Pancreas (tissue), 10 donors: ENCODE data around the gene MTARC2. TPM values are rescaled to one million over a fixed set of nuclear protein-coding genes. Genes with fewer than 3 reads are reported as not detected.

Experiments used
- ATAC-seq, 4 donors: fragments of 200-7000 bp; cut with Tn5 transposase; one replicate each; pipeline versions ENCODE4 v1.8.0 to v1.9.1; 2020; ENCODE audit warnings: mild to moderate bottlenecking in 4 of 4, moderate library complexity in 4 of 4
- DNase-seq, 6 donors: peaks; one replicate each; pipeline ENCODE4 v3.0.0-alpha.2; 2020
- FAIRE-seq: peaks from 2 replicates; lab custom pipeline; 2012; peaks lifted over from hg19 to GRCh38; lab: Jason Lieb, UNC
- H3K27ac ChIP-seq, 4 donors: fragments of 200-600 bp; sonication (generic); 1 replicate in 3 of 4; 2 replicates in 1 of 4; pipeline versions ENCODE4 v1.5.0 to v1.8.0; 2020
- H3K27me3 ChIP-seq, 4 donors: fragments of 200-600 bp; one replicate each; pipeline ENCODE4 v1.8.0; 2021
- H3K36me3 ChIP-seq, 3 donors: fragments of 200-600 bp; sonication (generic) in 1 of 3; one replicate each; pipeline versions ENCODE4 v1.5.0 to v1.8.0; 2020 to 2021
- H3K4me1 ChIP-seq, 3 donors: fragments of 200-600 bp; one replicate each; pipeline ENCODE4 v1.8.0; 2021
- H3K4me3 ChIP-seq, 4 donors: fragments of 200-600 bp; sonication (generic) in 2 of 4; one replicate each; pipeline versions ENCODE4 v1.5.0 to v1.8.0; 2020 to 2021
- H3K9me3 ChIP-seq, 4 donors: fragments of 200-600 bp; one replicate each; pipeline ENCODE4 v1.8.0; 2021
- WGBS, 2 donors: extraction: QIAGEN DNeasy Blood & Tissue Kit; methylation state at CpG; one replicate each; pipeline ENCODE4 v1.1.7; 2013; 5-methylcytosine and 5-hydroxymethylcytosine counted together
- intact Hi-C, 3 donors: fragments of 100-400 bp; cut with DNase I; formaldehyde crosslinking; loops; one replicate each; pipeline versions ENCODE4 v1.11.1 to v1.14.2; 2022
- polyA plus RNA-seq, 2 donors: library from polyadenylated mRNA; stranded (reverse); fragments of 200-250 nt; gene quantifications; one replicate each; pipeline ENCODE4 v1.2.3, GENCODE V29; 2013
- total RNA-seq, 6 donors: library from RNA; stranded (reverse); fragmentation: NEBNext Ultra II Directional in 4 of 6; extraction: Animal tissue kit (Norgen Biotek cat#: 25700) in 4 of 6; gene quantifications; one replicate each; pipeline versions ENCODE4 v1.2.1 to v1.2.4, GENCODE V29; 2021 to 2023
- TF ChIP-seq, protein P1 (sequence below), 4 donors: fragments of 200-600 bp; sonication (generic) in 3 of 4; IDR thresholded peaks; one replicate each; pipeline versions ENCODE4 v1.5.0 to v1.8.0; 2021; ENCODE audit warnings: antibody characterized with exemption in 4 of 4
- donor health status: healthy with polysubstance abuse.
- donor health status: DM: no; HTN: no; CAD: no; lungs with moderate emphysema.
- donor health status: DM: no; HTN: no; CAD: no.
- donor health status: control.
- donor health status: control.
- donor health status: Bipolar disorder and iron deficiency.
- donor health status: DM: yes; HTN: yes; CAD: no.
- donor health status: DM: no; HTN: no; CAD: no.
- donor health status: DM: no; HTN: no; CAD: no.
- donor health status: DM: yes; HTN: yes; CAD: no.

Gene MTARC2
- total and polyA plus RNA-seq, 8 donors: 12.2 to 27.0 (median 16.6) TPM

DNA sequence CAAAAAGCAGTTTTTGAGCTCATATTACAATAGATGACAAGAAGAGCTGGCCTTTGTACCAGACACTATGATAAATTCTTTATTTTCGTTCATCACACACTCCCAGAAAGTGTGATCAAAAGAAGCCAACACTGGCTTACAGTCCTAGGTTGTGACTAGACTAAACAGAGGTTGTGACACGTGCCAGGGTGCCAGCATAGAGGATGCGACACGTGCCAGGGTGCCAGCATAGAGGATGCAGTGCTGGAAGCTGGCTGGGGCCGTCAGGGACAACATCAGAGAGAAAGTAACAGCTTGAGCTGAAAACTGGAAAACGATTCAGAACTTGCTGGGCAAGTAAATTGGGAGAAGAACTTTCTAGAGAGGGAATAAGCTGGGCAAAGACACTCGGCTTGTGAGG, 40.8 kb downstream of the MTARC2 start:
- peaks cover 0 to 4% (median 0%) of the 10 kb centered on the region in 3 donors for H3K4me1 ChIP-seq
- H3K27ac ChIP-seq: no peak overlapping the region
- ATAC-seq (no peak), DNase-seq (no peak), FAIRE-seq (no peak)
- no peak overlapping the region for H3K4me3 ChIP-seq
- no peaks in the 10 kb centered on the region for H3K27me3 ChIP-seq
- no peaks in the 10 kb centered on the region for H3K36me3 ChIP-seq
- TF ChIP-seq, protein P1, sequence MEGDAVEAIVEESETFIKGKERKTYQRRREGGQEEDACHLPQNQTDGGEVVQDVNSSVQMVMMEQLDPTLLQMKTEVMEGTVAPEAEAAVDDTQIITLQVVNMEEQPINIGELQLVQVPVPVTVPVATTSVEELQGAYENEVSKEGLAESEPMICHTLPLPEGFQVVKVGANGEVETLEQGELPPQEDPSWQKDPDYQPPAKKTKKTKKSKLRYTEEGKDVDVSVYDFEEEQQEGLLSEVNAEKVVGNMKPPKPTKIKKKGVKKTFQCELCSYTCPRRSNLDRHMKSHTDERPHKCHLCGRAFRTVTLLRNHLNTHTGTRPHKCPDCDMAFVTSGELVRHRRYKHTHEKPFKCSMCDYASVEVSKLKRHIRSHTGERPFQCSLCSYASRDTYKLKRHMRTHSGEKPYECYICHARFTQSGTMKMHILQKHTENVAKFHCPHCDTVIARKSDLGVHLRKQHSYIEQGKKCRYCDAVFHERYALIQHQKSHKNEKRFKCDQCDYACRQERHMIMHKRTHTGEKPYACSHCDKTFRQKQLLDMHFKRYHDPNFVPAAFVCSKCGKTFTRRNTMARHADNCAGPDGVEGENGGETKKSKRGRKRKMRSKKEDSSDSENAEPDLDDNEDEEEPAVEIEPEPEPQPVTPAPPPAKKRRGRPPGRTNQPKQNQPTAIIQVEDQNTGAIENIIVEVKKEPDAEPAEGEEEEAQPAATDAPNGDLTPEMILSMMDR (IDR thresholded peaks at IDR 0.05): no peak
- intact Hi-C loops: loop anchor here in 1 of 3 donors (10.0 kb wide), 1 partner anchor 474 kb away; no protein-coding TSS in a partner anchor
- no peaks in the 10 kb centered on the region for H3K9me3 ChIP-seq
- WGBS, 2 donors: 75 to 84% methylated on average over 7 of the region's 7 CpGs

GRCh38 chr1:220789532-220790147, 41.5 kb downstream of the MTARC2 start:
- TF ChIP-seq, protein P1 (IDR thresholded peaks at IDR 0.05): no peak
- 68 to 76% methylated on average over 2 of the region's 2 CpGs for WGBS, 2 donors
- Histone ChIP-seq H3K9me3 (no peaks in the 10 kb centered on the region), H3K4me3 (no peak overlapping the region), H3K27me3 (no peaks in the 10 kb centered on the region), H3K36me3 (no peaks in the 10 kb centered on the region), H3K27ac (no peak overlapping the region), H3K4me1 (peaks cover 0 to 4% (median 0%) of the 10 kb centered on the region in 3 donors)
- intact Hi-C loops: loop anchor here in 1 of 3 donors (10.0 kb wide), 1 partner anchor 475 kb away; no protein-coding TSS in a partner anchor
- DNase-seq: no peak
- no peak for FAIRE-seq
- ATAC-seq: no peak

- TF ChIP-seq, protein P1 (IDR thresholded peaks at IDR 0.05): no peak
- Histone ChIP-seq H3K9me3 (no peaks in the 10 kb centered on the region), H3K36me3 (no peaks in the 10 kb centered on the region), H3K4me3 (no peak overlapping the region), H3K4me1 (peaks cover 0 to under 1% (median 0%) of the 10 kb centered on the region in 3 donors), H3K27me3 (no peaks in the 10 kb centered on the region), H3K27ac (no peak overlapping the region)
- intact Hi-C loops: no loop called here
- DNase-seq: no peak
- ATAC-seq: no peak
- no peak for FAIRE-seq
- 54% methylated on average over 6 of the region's 6 CpGs for WGBS, 2 donors
Measured at GRCh38 chr1:220791285-220791684, 43.2 kb downstream of the MTARC2 start.

DNA sequence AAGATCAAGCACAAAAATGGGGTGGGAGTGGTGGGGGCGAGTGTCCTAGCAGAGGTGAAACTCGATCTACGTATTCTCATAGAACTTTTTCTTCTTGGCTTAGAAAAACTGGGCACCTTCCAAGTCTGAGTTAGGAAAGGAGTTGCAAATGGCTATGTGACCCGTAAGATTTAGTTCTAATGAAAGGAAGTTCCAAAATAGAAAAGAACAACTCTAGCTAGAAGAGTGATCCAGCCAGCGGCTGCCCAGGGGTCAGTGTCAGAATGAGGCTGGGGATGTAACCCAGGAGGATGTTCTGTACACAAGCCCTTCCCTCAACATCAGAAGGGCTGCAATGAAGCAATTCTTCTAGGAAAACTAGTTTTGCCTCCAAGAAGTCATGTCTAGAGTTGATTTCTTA, 43.8 kb downstream of the MTARC2 start:
- ATAC-seq (no peak), DNase-seq (no peak), FAIRE-seq (no peak)
- TF ChIP-seq, protein P1 (IDR thresholded peaks at IDR 0.05): no peak
- H3K27me3 ChIP-seq: no peaks in the 10 kb centered on the region
- no peaks in the 10 kb centered on the region for H3K9me3 ChIP-seq
- intact Hi-C loops: no loop called here
- H3K27ac ChIP-seq: no peak overlapping the region
- H3K36me3 ChIP-seq: no peaks in the 10 kb centered on the region
- no peaks in the 10 kb centered on the region for H3K4me1 ChIP-seq
- 76% methylated on average over 5 of the region's 5 CpGs for WGBS, 2 donors
- H3K4me3 ChIP-seq: no peak overlapping the region

- DNase-seq: no peak
- ATAC-seq: no peak
- TF ChIP-seq, protein P1 (IDR thresholded peaks at IDR 0.05): no peak
- Histone ChIP-seq H3K4me3 (no peak overlapping the region), H3K27ac (no peak overlapping the region), H3K4me1 (no peaks in the 10 kb centered on the region), H3K27me3 (no peaks in the 10 kb centered on the region), H3K9me3 (no peaks in the 10 kb centered on the region), H3K36me3 (no peaks in the 10 kb centered on the region)
- no peak for FAIRE-seq
- intact Hi-C loops: no loop called here
- 89% methylated on average over 10 of the region's 10 CpGs for WGBS, 2 donors
Measured at GRCh38 chr1:220796530-220796929, 48.4 kb downstream of the MTARC2 start.
